Activated naive CD8-positive, alpha-beta T cell (primary cell): Measurements from ENCODE around the gene TC2N.
A peak's percentile ranks its signal among the peaks of the same experiment; 100 is the strongest.
"Not testable (repeated sequence)": the region's sequence is repeated elsewhere in the genome, so short reads cannot be mapped to it uniquely, and the experiment has no call there.

Experiments used
- H3K27ac Mint-ChIP-seq: one replicate; pipeline ENCODE4 v1.8.0; 2021; ENCODE audit warnings: mixed read lengths
- H3K27me3 Mint-ChIP-seq: one replicate; pipeline ENCODE4 v1.8.0; 2021; ENCODE audit warnings: mixed read lengths
- H3K36me3 Mint-ChIP-seq: one replicate; pipeline ENCODE4 v1.8.0; 2021; ENCODE audit warnings: mixed read lengths
- H3K4me1 Mint-ChIP-seq: one replicate; pipeline ENCODE4 v1.8.0; 2021; ENCODE audit warnings: low read depth, mixed read lengths
- H3K4me3 Mint-ChIP-seq: one replicate; pipeline ENCODE4 v1.8.0; 2021; ENCODE audit warnings: mild to moderate bottlenecking, mixed read lengths
- H3K9me3 Mint-ChIP-seq: one replicate; pipeline ENCODE4 v1.8.0; 2021; ENCODE audit warnings: low read depth, mixed read lengths

Gene TC2N

DNA sequence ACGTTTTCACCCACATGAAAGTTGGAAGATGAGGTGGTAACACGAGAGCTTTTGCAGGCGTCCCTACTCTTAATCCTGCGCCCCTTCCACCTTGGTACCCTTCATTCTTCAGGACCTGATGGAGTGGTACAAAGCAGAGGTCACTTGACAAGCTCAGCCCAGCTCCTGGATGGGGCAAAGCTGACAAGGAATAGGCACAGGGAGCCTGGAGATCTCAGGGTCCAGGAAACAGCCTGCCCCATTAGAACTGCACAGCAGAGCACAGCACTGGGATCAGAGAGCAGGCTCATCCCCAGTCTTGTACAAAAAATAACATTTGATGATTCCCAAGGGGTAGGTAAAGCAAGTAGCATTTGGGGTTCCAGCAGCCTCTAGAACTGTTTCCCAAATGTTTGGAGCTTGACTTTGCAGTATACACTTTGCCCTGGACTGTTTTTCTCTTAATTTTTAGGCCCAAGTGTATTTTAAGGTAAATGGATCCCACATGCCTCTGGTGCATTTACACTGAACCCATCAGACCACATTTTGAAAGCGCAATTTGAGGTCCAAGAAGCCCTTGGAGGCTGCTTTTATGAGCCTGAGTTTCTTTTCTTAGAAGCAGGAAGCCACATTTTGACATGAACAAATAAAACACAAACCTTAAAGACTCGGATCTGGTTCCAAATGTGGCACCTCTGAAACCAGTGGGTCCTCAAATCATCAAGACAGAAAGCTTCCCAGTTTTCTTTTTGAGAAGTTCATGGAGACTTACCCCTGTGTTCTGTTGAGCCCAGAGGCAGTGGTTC lies 633 bp downstream of the TC2N start:
- H3K4me3 Mint-ChIP-seq, result peak overlapping the region; percentile 88
- H3K27me3 Mint-ChIP-seq, result no peaks in the 10 kb centered on the region
- H3K9me3 Mint-ChIP-seq, result no peaks in the 10 kb centered on the region
- H3K36me3 Mint-ChIP-seq, result peaks cover 11% of the 10 kb centered on the region
- H3K4me1 Mint-ChIP-seq, result peaks cover 95% of the 10 kb centered on the region
- peak overlapping the region; percentile 94 for H3K27ac Mint-ChIP-seq

DNA sequence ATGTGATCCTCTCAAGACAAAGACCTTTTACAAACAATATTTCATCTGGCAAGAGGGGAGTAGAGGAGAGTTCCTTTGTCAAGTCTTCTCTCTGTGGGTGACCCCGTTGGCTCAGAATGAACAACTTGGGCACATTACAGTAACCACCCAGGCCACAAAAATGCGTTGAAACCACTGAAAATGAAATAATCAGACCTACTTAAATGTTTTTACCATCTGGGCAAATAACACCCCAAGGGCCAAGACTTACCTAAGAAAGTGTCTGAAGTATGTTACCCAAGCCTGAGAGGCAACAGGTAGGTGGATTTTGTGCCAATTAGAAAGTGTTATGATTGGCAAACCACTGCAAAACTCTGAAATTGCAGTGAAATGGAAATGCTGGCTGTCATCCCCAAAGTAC lies 1.3 kb downstream of the TC2N start:
- Mint-ChIP-seq H3K27me3 (no peaks in the 10 kb centered on the region), H3K27ac (peak overlapping the region; percentile 94), H3K4me3 (peak overlapping the region; percentile 88), H3K9me3 (no peaks in the 10 kb centered on the region), H3K4me1 (peaks cover 95% of the 10 kb centered on the region), H3K36me3 (peaks cover 14% of the 10 kb centered on the region)

GRCh38 chr14:91862417-91862816 lies 4.9 kb downstream of the TC2N start:
- Mint-ChIP-seq H3K36me3 (peaks cover 26% of the 10 kb centered on the region), H3K27ac (peak overlapping the region; percentile 99)

GRCh38 chr14:91861091-91861490 lies 6.2 kb downstream of the TC2N start:
- peak overlapping the region; percentile 86 for H3K4me3 Mint-ChIP-seq
- no peaks in the 10 kb centered on the region for H3K9me3 Mint-ChIP-seq
- peaks cover 92% of the 10 kb centered on the region for H3K4me1 Mint-ChIP-seq
- H3K27me3 Mint-ChIP-seq, result no peaks in the 10 kb centered on the region
- H3K36me3 Mint-ChIP-seq, result peaks cover 26% of the 10 kb centered on the region
- peak overlapping the region; percentile 99 for H3K27ac Mint-ChIP-seq

More at GRCh38 chr14:91862417-91862816, 4.9 kb downstream of the TC2N start:
- Mint-ChIP-seq H3K27me3 (no peaks in the 10 kb centered on the region), H3K9me3 (no peaks in the 10 kb centered on the region), H3K4me3 (peak overlapping the region; percentile 58), H3K4me1 (peaks cover 93% of the 10 kb centered on the region)

DNA sequence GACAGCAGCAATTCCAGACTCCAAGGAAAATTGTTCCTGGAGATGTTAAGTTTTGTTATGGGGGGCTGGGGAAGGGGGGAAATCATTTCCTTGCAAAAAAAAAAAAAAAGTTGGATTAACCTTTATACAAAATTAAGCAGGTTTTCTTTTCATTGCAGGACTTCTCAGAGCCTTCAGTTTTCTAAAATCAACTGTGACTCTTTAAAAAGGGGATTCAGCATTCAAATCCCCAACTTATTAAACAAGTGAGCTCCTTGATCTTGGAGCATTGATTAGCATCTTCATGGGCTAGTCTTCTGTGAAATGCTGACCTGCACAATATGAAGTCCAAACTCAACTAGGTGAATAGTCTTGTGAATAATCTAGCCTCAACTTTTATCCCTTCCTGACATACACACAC lies 7.1 kb downstream of the TC2N start:
- peaks cover 95% of the 10 kb centered on the region for H3K4me1 Mint-ChIP-seq
- peaks cover 32% of the 10 kb centered on the region for H3K36me3 Mint-ChIP-seq
- H3K4me3 Mint-ChIP-seq, result peak overlapping the region; percentile 39
- peak overlapping the region; percentile 99 for H3K27ac Mint-ChIP-seq
- H3K27me3 Mint-ChIP-seq, result no peaks in the 10 kb centered on the region
- no peaks in the 10 kb centered on the region for H3K9me3 Mint-ChIP-seq

- H3K9me3 Mint-ChIP-seq, result no peaks in the 10 kb centered on the region
- peaks cover 92% of the 10 kb centered on the region for H3K4me1 Mint-ChIP-seq
- peak overlapping the region; percentile 85 for H3K27ac Mint-ChIP-seq
- no peaks in the 10 kb centered on the region for H3K27me3 Mint-ChIP-seq
- H3K4me3 Mint-ChIP-seq, result peak overlapping the region; percentile 52
- H3K36me3 Mint-ChIP-seq, result peaks cover 32% of the 10 kb centered on the region
Measured at GRCh38 chr14:91858536-91859275, 8.6 kb downstream of the TC2N start.

DNA sequence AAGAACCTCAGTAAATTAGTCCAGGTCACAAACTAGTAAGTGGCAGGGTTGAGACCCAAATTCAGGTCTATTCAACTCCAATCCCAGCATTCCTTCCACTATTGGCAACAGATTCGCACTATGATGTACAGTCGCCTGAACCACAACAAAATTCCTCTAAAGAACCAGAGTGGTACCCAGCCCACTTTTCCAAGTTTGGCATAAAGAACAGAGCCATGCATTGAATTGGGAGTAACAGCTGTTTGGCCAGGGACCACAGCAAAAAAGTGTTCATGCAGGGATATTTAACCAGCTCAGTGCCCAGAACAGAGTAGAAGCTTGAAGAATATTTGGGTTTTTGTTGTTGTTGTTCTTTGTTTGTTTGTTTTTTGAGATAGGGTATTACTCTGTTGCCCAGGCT lies 9.7 kb downstream of the TC2N start:
- peaks cover 24% of the 10 kb centered on the region for H3K36me3 Mint-ChIP-seq
- no peaks in the 10 kb centered on the region for H3K27me3 Mint-ChIP-seq
- peak overlapping the region; percentile 85 for H3K27ac Mint-ChIP-seq
- no peak overlapping the region for H3K4me3 Mint-ChIP-seq
- H3K9me3 Mint-ChIP-seq, result no peaks in the 10 kb centered on the region
- peaks cover 89% of the 10 kb centered on the region for H3K4me1 Mint-ChIP-seq

- Mint-ChIP-seq H3K36me3 (peaks cover 27% of the 10 kb centered on the region), H3K27ac (peak overlapping the region; percentile 70), H3K9me3 (no peaks in the 10 kb centered on the region), H3K4me1 (peaks cover 66% of the 10 kb centered on the region), H3K27me3 (no peaks in the 10 kb centered on the region), H3K4me3 (no peak overlapping the region)
Measured at GRCh38 chr14:91854327-91854934, 12.9 kb downstream of the TC2N start.

- Mint-ChIP-seq H3K9me3 (no peaks in the 10 kb centered on the region), H3K27ac (peak overlapping the region; percentile 0), H3K36me3 (peaks cover 31% of the 10 kb centered on the region), H3K4me1 (peaks cover 43% of the 10 kb centered on the region), H3K4me3 (no peak overlapping the region), H3K27me3 (no peaks in the 10 kb centered on the region)
Measured at GRCh38 chr14:91851563-91851962, 15.8 kb downstream of the TC2N start.

GRCh38 chr14:91848504-91849001 lies 18.8 kb downstream of the TC2N start:
- Mint-ChIP-seq H3K27me3 (no peaks in the 10 kb centered on the region), H3K36me3 (peaks cover 27% of the 10 kb centered on the region), H3K4me1 (peaks cover 26% of the 10 kb centered on the region), H3K27ac (no peak overlapping the region), H3K4me3 (no peak overlapping the region), H3K9me3 (no peaks in the 10 kb centered on the region)

- peaks cover 25% of the 10 kb centered on the region for H3K4me1 Mint-ChIP-seq
- no peak overlapping the region for H3K27ac Mint-ChIP-seq
- H3K4me3 Mint-ChIP-seq, result no peak overlapping the region
Measured at GRCh38 chr14:91847693-91848092, 19.6 kb downstream of the TC2N start.

DNA sequence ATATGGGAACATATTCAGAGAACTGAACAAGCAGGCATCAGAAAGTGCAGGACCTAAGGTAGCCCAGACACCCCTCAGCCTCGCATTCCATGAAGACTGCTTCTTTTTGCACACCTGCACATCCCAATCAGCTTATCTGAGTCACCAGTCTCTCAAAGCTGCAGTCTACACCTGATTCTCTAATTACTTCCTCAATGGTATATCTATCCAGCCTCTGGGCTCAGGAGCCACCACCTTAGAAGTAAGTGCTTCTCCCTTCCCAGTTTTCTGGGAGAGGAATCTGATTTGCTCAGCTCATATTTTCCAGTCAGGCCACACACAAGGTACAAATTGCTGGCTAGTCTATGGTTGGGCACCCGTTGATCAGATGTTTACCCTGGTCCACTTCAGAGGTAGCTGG lies 21.7 kb downstream of the TC2N start:
- Mint-ChIP-seq H3K4me1 (peaks cover 30% of the 10 kb centered on the region), H3K36me3 (peaks cover 21% of the 10 kb centered on the region), H3K4me3 (no peak overlapping the region), H3K9me3 (no peaks in the 10 kb centered on the region), H3K27ac (no peak overlapping the region), H3K27me3 (no peaks in the 10 kb centered on the region)

More at GRCh38 chr14:91847693-91848092, 19.6 kb downstream of the TC2N start:
- Mint-ChIP-seq H3K9me3 (no peaks in the 10 kb centered on the region), H3K27me3 (no peaks in the 10 kb centered on the region), H3K36me3 (peaks cover 30% of the 10 kb centered on the region)

GRCh38 chr14:91845056-91845455 lies 22.3 kb downstream of the TC2N start:
- H3K36me3 Mint-ChIP-seq, result peaks cover 23% of the 10 kb centered on the region
- not testable (repeated sequence) for H3K9me3 Mint-ChIP-seq, H3K27me3 Mint-ChIP-seq, H3K27ac Mint-ChIP-seq, H3K4me3 Mint-ChIP-seq
- peaks cover 36% of the 10 kb centered on the region for H3K4me1 Mint-ChIP-seq

GRCh38 chr14:91844029-91844428 lies 23.3 kb downstream of the TC2N start:
- Mint-ChIP-seq H3K27ac (no peak overlapping the region), H3K4me1 (peaks cover 42% of the 10 kb centered on the region)

GRCh38 chr14:91843437-91843836 lies 23.9 kb downstream of the TC2N start:
- Mint-ChIP-seq H3K4me3 (no peak overlapping the region), H3K4me1 (peaks cover 44% of the 10 kb centered on the region), H3K27me3 (no peaks in the 10 kb centered on the region), H3K36me3 (peaks cover 18% of the 10 kb centered on the region), H3K9me3 (no peaks in the 10 kb centered on the region), H3K27ac (no peak overlapping the region)

More at GRCh38 chr14:91844029-91844428, 23.3 kb downstream of the TC2N start:
- Mint-ChIP-seq H3K4me3 (no peak overlapping the region), H3K9me3 (no peaks in the 10 kb centered on the region), H3K36me3 (peaks cover 24% of the 10 kb centered on the region), H3K27me3 (no peaks in the 10 kb centered on the region)
